ENCODE results near the gene SYPL2.
"Not testable (repeated sequence)": the region's sequence is repeated elsewhere in the genome, so short reads cannot be mapped to it uniquely, and the experiment has no call there.

Gene SYPL2

DNA sequence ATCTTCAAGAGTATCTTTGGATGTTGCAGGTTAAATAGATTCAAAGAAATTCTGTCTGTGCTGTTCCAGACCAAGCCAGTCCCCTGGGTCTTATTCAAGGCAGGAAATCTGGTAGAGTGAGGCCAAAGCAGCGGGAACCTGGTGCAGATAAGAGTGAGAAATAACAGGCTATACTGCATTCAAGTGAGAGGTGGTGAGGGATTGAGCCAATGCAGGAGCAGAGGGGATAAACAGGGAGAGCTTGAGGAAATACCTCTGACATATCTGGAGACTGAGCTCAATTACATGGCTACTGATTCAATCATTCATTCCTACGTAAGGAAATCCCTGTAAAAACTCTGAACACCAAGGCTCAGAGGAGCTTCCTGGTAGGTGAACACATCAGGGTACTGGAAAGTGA lies 22.9 kb upstream of the SYPL2 start:
- no peak overlapping the region for H3K27ac ChIP-seq (ENCODE audit: low read depth, low read length, severe bottlenecking)
- peaks cover 9% of the 10 kb centered on the region for H3K9me3 ChIP-seq (ENCODE audit: control insufficient read depth, low read length)
- H3K36me3 ChIP-seq (ENCODE audit: control insufficient read depth, insufficient read depth, low read length) = no peaks in the 10 kb centered on the region
- H3K4me1 ChIP-seq (ENCODE audit: control insufficient read depth, insufficient read depth, low read length, poor library complexity, severe bottlenecking) = peaks cover 12% of the 10 kb centered on the region
- H3K4me3 ChIP-seq (ENCODE audit: extremely low read depth, insufficient read depth, low read length, poor library complexity, severe bottlenecking) = no peak overlapping the region
- WGBS, 2 experiments (ENCODE audit: insufficient coverage in 2 of 2) = 64 to 71% methylated on average over 1 of the region's 2 CpGs

DNA sequence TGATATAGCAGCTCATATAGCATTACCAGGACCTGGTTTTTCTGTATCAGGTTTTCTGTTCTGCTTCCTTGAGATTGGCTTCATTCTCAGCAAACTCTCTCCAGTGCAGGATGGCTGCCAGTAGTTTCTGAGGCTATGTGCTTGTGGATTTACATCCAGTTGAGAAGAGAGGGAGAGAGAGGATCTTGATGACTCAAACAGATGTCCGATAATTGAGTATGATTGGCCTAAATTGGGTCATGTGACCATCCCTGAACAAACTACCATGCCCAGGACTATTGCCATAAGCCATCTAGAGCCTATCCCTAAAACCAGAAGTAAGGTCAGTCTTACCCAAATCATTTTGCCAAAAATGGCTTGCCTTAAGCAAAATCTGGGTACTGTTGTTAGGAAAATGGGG lies 22.0 kb upstream of the SYPL2 start:
- 100% methylated on average over 1 of the region's 1 CpG; no CpG with 5 or more reads in 1 of the 2 experiments for WGBS, 2 experiments (ENCODE audit: insufficient coverage in 2 of 2)

DNA sequence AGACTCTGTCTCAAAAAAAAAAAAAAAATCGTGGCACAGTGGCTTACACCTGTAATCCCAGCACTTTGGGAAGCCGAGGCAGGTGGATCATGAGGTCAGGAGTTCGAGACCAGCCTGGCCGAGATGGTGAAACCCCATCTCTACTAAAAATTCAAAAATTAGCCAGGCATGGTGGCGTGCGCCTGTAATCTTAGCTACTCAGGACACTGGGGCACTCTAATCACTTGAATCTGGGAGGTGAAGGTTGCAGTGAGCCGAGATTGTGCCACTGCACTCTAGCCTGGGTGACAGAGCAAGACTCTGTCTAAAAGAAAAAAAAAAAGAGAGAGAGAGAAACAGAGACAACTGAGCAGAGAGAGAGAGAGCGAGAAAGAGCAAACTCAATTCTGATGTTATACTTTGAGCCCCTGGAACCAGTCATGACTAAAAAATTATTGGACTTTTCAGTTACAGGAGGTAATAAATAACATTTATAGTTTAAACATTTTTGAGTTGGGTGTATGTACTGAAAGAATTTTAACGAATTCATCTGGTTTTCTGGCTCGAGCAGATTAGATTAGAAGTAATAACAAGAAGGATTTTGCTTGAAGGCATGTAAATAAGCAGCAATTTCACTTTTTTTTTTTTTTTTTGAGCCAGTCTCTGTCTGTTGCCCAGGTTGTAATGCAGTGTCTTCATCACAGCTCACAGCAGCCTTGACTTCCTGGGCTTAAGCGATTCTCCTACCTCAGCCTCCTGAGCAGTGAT lies 20.2 kb upstream of the SYPL2 start:
- H3K9me3 ChIP-seq (ENCODE audit: control insufficient read depth, low read length); H3K4me3 ChIP-seq (ENCODE audit: extremely low read depth, insufficient read depth, low read length, poor library complexity, severe bottlenecking); H3K27ac ChIP-seq (ENCODE audit: low read depth, low read length, severe bottlenecking); H3K4me1 ChIP-seq (ENCODE audit: control insufficient read depth, insufficient read depth, low read length, poor library complexity, severe bottlenecking); H3K36me3 ChIP-seq (ENCODE audit: control insufficient read depth, insufficient read depth, low read length): not testable (repeated sequence)
- WGBS, 2 experiments (ENCODE audit: insufficient coverage in 2 of 2) = 71 to 77% methylated on average over 6 to 9 of the region's 11 CpGs

More for the DNA sequence above, 22.0 kb upstream of the SYPL2 start:
- Histone ChIP-seq H3K4me1 (ENCODE audit: control insufficient read depth, insufficient read depth, low read length, poor library complexity, severe bottlenecking) (peaks cover 5% of the 10 kb centered on the region), H3K9me3 (ENCODE audit: control insufficient read depth, low read length) (peaks cover 9% of the 10 kb centered on the region), H3K36me3 (ENCODE audit: control insufficient read depth, insufficient read depth, low read length) (no peaks in the 10 kb centered on the region), H3K4me3 (ENCODE audit: extremely low read depth, insufficient read depth, low read length, poor library complexity, severe bottlenecking) (no peak overlapping the region), H3K27ac (ENCODE audit: low read depth, low read length, severe bottlenecking) (no peak overlapping the region)

DNA sequence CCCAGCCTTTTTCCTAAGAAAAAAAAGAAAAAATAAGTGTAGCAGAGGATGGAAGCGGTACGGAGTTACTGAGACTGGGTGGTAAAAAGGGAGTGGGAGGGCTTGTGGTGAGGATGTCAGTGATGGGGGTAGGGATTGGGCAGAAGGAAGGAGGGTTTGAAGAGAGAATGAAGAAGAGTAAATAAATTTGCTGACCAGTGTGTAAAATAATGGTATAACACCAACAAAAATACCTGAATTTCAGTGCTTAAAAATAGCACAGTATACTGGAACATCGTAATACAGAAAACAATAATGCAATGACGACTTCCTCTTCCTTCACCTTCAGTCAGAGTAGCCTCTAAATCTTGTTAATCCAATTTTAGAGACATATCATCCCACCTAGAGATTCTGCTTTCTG lies 18.8 kb upstream of the SYPL2 start:
- H3K4me3 ChIP-seq (ENCODE audit: extremely low read depth, insufficient read depth, low read length, poor library complexity, severe bottlenecking) = no peak overlapping the region
- H3K36me3 ChIP-seq (ENCODE audit: control insufficient read depth, insufficient read depth, low read length) = no peaks in the 10 kb centered on the region
- peaks cover 9% of the 10 kb centered on the region for H3K9me3 ChIP-seq (ENCODE audit: control insufficient read depth, low read length)
- no peaks in the 10 kb centered on the region for H3K4me1 ChIP-seq (ENCODE audit: control insufficient read depth, insufficient read depth, low read length, poor library complexity, severe bottlenecking)
- WGBS, 2 experiments (ENCODE audit: insufficient coverage in 2 of 2) = 86 to 89% methylated on average over 2 to 4 of the region's 4 CpGs
- no peak overlapping the region for H3K27ac ChIP-seq (ENCODE audit: low read depth, low read length, severe bottlenecking)

DNA sequence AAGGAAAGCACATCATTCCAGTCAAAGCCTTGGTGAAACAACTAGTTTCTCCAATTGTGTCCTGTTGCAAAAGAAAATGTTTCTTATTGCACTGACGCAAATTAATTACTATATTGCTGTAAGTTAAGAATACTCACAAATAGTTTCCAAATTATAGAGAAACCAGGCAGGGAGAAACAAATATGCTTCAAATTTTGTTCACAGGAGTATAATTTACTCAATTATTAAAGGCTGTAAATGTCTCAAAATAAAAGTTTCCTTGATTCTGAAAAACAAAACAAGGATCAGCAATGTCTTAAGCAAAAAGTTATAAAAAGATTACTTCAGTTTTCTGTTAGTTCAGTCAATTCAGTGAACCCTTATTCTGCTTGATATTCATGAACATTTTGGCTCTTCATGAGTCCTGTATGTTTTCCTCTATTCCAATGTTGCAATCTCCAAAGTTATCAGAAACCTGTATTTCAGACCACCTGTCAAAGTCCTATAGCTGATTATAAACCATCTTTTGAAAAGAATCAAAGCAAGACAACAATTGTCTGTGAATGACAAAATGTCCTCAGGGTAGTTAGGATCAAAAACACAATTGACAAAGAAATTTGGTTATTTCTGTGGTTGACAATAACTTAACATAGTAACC lies 11.7 kb upstream of the SYPL2 start:
- Histone ChIP-seq H3K27ac (ENCODE audit: low read depth, low read length, severe bottlenecking) (no peak overlapping the region), H3K9me3 (ENCODE audit: control insufficient read depth, low read length) (peaks cover 13% of the 10 kb centered on the region), H3K36me3 (ENCODE audit: control insufficient read depth, insufficient read depth, low read length) (no peaks in the 10 kb centered on the region), H3K4me3 (ENCODE audit: extremely low read depth, insufficient read depth, low read length, poor library complexity, severe bottlenecking) (no peak overlapping the region), H3K4me1 (ENCODE audit: control insufficient read depth, insufficient read depth, low read length, poor library complexity, severe bottlenecking) (no peaks in the 10 kb centered on the region)
- WGBS, 2 experiments (ENCODE audit: insufficient coverage in 2 of 2) = no CpG with 5 or more reads among the region's 1 CpG

DNA sequence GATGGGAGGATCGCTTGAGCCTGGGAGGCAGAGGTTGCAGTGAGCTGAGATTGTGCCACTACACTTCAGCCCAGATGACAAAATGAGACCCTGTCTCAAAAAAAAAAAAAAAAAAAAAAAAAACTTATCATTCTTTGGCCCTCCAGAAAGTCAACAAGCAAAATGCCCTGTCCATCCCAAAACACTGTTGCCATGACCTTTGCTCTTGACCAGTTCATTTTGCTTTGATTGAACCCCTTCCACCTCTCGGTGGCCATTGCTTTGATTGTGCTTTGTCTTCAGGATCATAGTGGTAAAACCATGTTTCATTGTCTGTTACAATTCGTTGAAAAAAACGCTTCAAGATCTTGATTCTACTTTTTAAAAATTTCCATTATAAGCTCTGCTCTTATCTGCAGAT lies 8.5 kb upstream of the SYPL2 start:
- H3K36me3 ChIP-seq (ENCODE audit: control insufficient read depth, insufficient read depth, low read length) = no peaks in the 10 kb centered on the region
- H3K9me3 ChIP-seq (ENCODE audit: control insufficient read depth, low read length) = peaks cover 13% of the 10 kb centered on the region
- no peak overlapping the region for H3K27ac ChIP-seq (ENCODE audit: low read depth, low read length, severe bottlenecking)
- H3K4me1 ChIP-seq (ENCODE audit: control insufficient read depth, insufficient read depth, low read length, poor library complexity, severe bottlenecking) = no peaks in the 10 kb centered on the region
- no peak overlapping the region for H3K4me3 ChIP-seq (ENCODE audit: extremely low read depth, insufficient read depth, low read length, poor library complexity, severe bottlenecking)
- WGBS, 2 experiments (ENCODE audit: insufficient coverage in 2 of 2) = 96 to 100% methylated on average over 2 to 3 of the region's 4 CpGs

DNA sequence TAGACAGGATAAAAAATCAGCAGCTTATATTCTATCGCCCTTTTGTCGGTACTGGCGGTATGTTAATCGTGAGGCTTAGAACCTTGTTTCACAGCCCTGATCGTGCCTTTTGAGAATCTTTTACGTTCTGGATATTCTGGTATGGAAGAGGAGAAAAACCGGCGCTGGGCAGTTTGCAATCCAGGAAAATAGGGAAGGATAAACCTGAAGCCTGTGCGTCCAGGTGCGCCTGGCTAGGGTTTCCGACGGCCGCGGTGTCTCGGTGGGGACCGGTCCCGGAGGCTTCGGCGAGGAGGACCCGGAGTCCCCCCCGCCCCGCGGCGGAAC lies 258 bp upstream of the SYPL2 start:
- 4 to 5% methylated on average over 13 to 23 of the region's 24 CpGs for WGBS, 2 experiments (ENCODE audit: insufficient coverage in 2 of 2)
- H3K4me3 ChIP-seq (ENCODE audit: extremely low read depth, insufficient read depth, low read length, poor library complexity, severe bottlenecking) = peak overlapping the region; percentile 46
- H3K27ac ChIP-seq (ENCODE audit: low read depth, low read length, severe bottlenecking) = no peak overlapping the region
- H3K36me3 ChIP-seq (ENCODE audit: control insufficient read depth, insufficient read depth, low read length) = no peaks in the 10 kb centered on the region
- no peaks in the 10 kb centered on the region for H3K9me3 ChIP-seq (ENCODE audit: control insufficient read depth, low read length)
- no peaks in the 10 kb centered on the region for H3K4me1 ChIP-seq (ENCODE audit: control insufficient read depth, insufficient read depth, low read length, poor library complexity, severe bottlenecking)

DNA sequence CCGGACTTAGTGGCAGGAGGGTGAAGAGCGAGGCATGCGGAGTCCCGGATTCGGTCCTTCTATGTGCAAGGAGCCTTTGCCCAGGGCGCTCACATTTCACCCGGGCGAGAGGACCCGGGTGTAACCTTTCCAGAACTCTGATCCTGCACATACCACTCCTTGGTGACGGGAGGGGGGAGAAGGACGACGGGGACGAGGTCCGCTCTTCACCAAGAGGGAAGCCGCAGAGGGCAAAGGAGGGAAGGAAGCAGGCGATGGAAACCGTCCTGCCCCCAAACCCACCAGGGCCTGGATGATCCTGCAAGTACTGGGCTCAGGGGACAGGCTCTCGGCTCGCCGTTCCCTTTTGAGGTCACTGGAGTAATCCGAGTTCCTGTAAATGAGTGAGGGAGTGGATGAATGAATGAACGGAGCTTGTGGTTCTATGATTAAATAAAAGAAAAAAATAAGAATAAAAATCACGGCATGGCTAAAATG lies 993 bp downstream of the SYPL2 start:
- 11 to 31% methylated on average over 8 to 11 of the region's 23 CpGs for WGBS, 2 experiments (ENCODE audit: insufficient coverage in 2 of 2)
- Histone ChIP-seq H3K36me3 (ENCODE audit: control insufficient read depth, insufficient read depth, low read length) (no peaks in the 10 kb centered on the region), H3K4me3 (ENCODE audit: extremely low read depth, insufficient read depth, low read length, poor library complexity, severe bottlenecking) (peak overlapping the region; percentile 5)

DNA sequence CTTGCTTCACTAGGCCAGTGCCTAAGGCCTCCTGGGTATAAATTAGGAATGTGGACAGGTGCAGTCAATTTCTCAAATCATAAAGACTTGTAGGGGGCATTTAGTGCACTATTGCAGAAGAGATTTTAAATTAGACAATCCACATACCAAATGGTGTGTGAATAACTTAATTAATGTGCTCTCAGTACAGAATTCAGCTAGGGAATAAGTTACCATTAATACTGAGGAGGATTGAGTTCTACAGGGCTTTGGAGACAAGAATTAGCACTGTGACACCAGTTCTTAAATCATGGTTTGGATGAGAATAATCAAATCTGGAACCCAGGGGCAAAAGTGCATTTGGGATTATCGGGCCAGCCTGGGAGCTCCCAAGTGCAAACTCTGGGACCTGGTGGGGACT lies 1.7 kb downstream of the SYPL2 start:
- Histone ChIP-seq H3K36me3 (ENCODE audit: control insufficient read depth, insufficient read depth, low read length) (no peaks in the 10 kb centered on the region), H3K4me3 (ENCODE audit: extremely low read depth, insufficient read depth, low read length, poor library complexity, severe bottlenecking) (no peak overlapping the region), H3K27ac (ENCODE audit: low read depth, low read length, severe bottlenecking) (no peak overlapping the region), H3K9me3 (ENCODE audit: control insufficient read depth, low read length) (no peaks in the 10 kb centered on the region), H3K4me1 (ENCODE audit: control insufficient read depth, insufficient read depth, low read length, poor library complexity, severe bottlenecking) (no peaks in the 10 kb centered on the region)
- WGBS, 2 experiments (ENCODE audit: insufficient coverage in 2 of 2) = 80% methylated on average over 1 of the region's 1 CpG

More for the DNA sequence above, 993 bp downstream of the SYPL2 start:
- Histone ChIP-seq H3K27ac (ENCODE audit: low read depth, low read length, severe bottlenecking) (no peak overlapping the region), H3K9me3 (ENCODE audit: control insufficient read depth, low read length) (no peaks in the 10 kb centered on the region), H3K4me1 (ENCODE audit: control insufficient read depth, insufficient read depth, low read length, poor library complexity, severe bottlenecking) (no peaks in the 10 kb centered on the region)

DNA sequence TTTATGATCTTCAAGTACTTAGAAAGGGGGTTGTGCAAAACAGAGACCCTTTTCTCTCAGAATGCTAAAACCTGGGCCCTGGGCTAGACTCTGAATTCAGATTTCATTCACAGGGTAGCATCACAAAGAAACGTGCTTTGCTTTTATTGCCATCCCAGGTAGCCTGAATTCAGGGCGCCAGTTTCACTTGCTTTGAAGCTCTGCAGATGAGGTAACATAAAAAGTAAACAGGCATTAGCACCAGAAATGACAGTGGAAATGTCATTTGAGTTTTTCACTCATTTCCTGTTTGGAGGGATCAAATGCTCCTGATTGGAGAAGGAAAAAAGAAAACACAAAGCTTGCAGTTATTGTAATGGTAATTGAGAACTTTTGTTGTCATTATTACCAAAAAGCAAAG lies 2.6 kb downstream of the SYPL2 start:
- 11 to 44% methylated on average over 2 of the region's 2 CpGs for WGBS, 2 experiments (ENCODE audit: insufficient coverage in 2 of 2)
- Histone ChIP-seq H3K9me3 (ENCODE audit: control insufficient read depth, low read length) (no peaks in the 10 kb centered on the region), H3K4me1 (ENCODE audit: control insufficient read depth, insufficient read depth, low read length, poor library complexity, severe bottlenecking) (no peaks in the 10 kb centered on the region), H3K27ac (ENCODE audit: low read depth, low read length, severe bottlenecking) (no peak overlapping the region), H3K36me3 (ENCODE audit: control insufficient read depth, insufficient read depth, low read length) (no peaks in the 10 kb centered on the region), H3K4me3 (ENCODE audit: extremely low read depth, insufficient read depth, low read length, poor library complexity, severe bottlenecking) (no peak overlapping the region)

DNA sequence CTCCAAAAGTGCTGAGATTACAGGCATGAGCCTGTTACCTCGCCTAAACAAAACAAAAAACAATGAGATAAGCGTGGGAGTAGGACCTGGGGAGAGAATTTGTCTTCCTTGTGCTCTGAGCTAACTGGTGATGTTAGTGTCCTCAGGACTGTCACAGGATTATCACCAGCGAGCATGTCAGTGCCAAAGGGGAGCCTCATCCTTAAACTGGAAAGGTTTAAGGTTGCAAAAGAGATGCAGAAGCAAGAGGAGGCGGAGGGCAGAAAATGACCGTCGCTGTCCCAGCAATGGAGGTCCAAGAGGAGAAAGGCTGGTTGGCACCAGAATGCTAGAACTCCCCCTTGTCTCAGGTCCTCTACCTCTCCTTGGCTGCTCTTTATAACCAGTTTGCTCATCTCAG lies 3.9 kb downstream of the SYPL2 start:
- Histone ChIP-seq H3K9me3 (ENCODE audit: control insufficient read depth, low read length) (no peaks in the 10 kb centered on the region), H3K4me3 (ENCODE audit: extremely low read depth, insufficient read depth, low read length, poor library complexity, severe bottlenecking) (no peak overlapping the region), H3K27ac (ENCODE audit: low read depth, low read length, severe bottlenecking) (no peak overlapping the region), H3K36me3 (ENCODE audit: control insufficient read depth, insufficient read depth, low read length) (no peaks in the 10 kb centered on the region), H3K4me1 (ENCODE audit: control insufficient read depth, insufficient read depth, low read length, poor library complexity, severe bottlenecking) (no peaks in the 10 kb centered on the region)
- 79 to 82% methylated on average over 4 to 5 of the region's 6 CpGs for WGBS, 2 experiments (ENCODE audit: insufficient coverage in 2 of 2)
